ACHN (cell line): Measurements from ENCODE around the gene HELT.
"Not testable (repeated sequence)": the region's sequence is repeated elsewhere in the genome, so short reads cannot be mapped to it uniquely, and the experiment has no call there.

Source experiments
- DNase-seq: peaks from one replicate; pipeline ENCODE4 v3.0.0-alpha.2; 2015
- in situ Hi-C: cut with HindIII; loops from 2 replicates; pipeline ENCODE4 v1.10.0; 2017; ENCODE audit warnings: low sequenced_read_pairs, low pct_ligation_motif_present, low pct_unique_long_range_greater_than_20kb

Gene HELT

GRCh38 chr4:185023471-185023870, 5.2 kb downstream of the HELT start:
- no peak for DNase-seq
- in situ Hi-C loops, result no loop called here

GRCh38 chr4:185028625-185029024, 10.3 kb downstream of the HELT start:
- in situ Hi-C loops, result no loop called here
- no peak for DNase-seq

- no peak for DNase-seq
- in situ Hi-C loops, result no loop called here
Measured at GRCh38 chr4:185031611-185032010, 13.3 kb downstream of the HELT start.

GRCh38 chr4:185033072-185033471, 14.8 kb downstream of the HELT start:
- in situ Hi-C loops, result no loop called here

GRCh38 chr4:185033950-185034349, 15.7 kb downstream of the HELT start:
- DNase-seq, result no peak
- in situ Hi-C loops, result no loop called here

More at GRCh38 chr4:185033072-185033471, 14.8 kb downstream of the HELT start:
- DNase-seq, result no peak

- in situ Hi-C loops, result no loop called here
- no peak for DNase-seq
Measured at GRCh38 chr4:185035284-185035683, 17.0 kb downstream of the HELT start.

- no peak for DNase-seq
- in situ Hi-C loops, result no loop called here
Measured at GRCh38 chr4:185036019-185036418, 17.7 kb downstream of the HELT start.

- no peak for DNase-seq
- in situ Hi-C loops, result no loop called here
Measured at GRCh38 chr4:185036842-185037241, 18.6 kb downstream of the HELT start.

GRCh38 chr4:185039508-185040273, 21.4 kb downstream of the HELT start:
- DNase-seq, result peak; percentile 46

GRCh38 chr4:185040523-185040922, 22.2 kb downstream of the HELT start:
- in situ Hi-C loops, result no loop called here
- no peak for DNase-seq

More at GRCh38 chr4:185039508-185040273, 21.4 kb downstream of the HELT start:
- in situ Hi-C loops, result no loop called here

- in situ Hi-C loops, DNase-seq: not testable (repeated sequence)
Measured at GRCh38 chr4:185050286-185050685, 32.0 kb downstream of the HELT start.

- in situ Hi-C loops, DNase-seq: not testable (repeated sequence)
Measured at GRCh38 chr4:185051283-185051682, 33.0 kb downstream of the HELT start.

GRCh38 chr4:185053746-185054145, 35.5 kb downstream of the HELT start:
- in situ Hi-C loops, result no loop called here
- no peak for DNase-seq

GRCh38 chr4:185054272-185054671, 36.0 kb downstream of the HELT start:
- in situ Hi-C loops, result no loop called here
- DNase-seq, result no peak

GRCh38 chr4:185054886-185055285, 36.6 kb downstream of the HELT start:
- in situ Hi-C loops, result no loop called here
- DNase-seq, result no peak

GRCh38 chr4:185061610-185062009, 43.3 kb downstream of the HELT start:
- DNase-seq, result no peak
- in situ Hi-C loops, result no loop called here

- in situ Hi-C loops, result no loop called here
- no peak for DNase-seq
Measured at GRCh38 chr4:185062606-185063005, 44.3 kb downstream of the HELT start.

- DNase-seq, result no peak
- in situ Hi-C loops, result no loop called here
Measured at GRCh38 chr4:185066179-185066578, 47.9 kb downstream of the HELT start.

GRCh38 chr4:185068837-185069236, 50.5 kb downstream of the HELT start:
- in situ Hi-C loops, result no loop called here
- no peak for DNase-seq
